Measurements from ENCODE around the gene AMH. TPM values are rescaled to one million over a fixed set of nuclear protein-coding genes. Genes with fewer than 3 reads are reported as not detected.

AMH gene
- total and polyA plus RNA-seq, 7 experiments from 2014 or later = 0.37 to 12.9 (median 4.6) TPM; not detected in 2

DNA sequence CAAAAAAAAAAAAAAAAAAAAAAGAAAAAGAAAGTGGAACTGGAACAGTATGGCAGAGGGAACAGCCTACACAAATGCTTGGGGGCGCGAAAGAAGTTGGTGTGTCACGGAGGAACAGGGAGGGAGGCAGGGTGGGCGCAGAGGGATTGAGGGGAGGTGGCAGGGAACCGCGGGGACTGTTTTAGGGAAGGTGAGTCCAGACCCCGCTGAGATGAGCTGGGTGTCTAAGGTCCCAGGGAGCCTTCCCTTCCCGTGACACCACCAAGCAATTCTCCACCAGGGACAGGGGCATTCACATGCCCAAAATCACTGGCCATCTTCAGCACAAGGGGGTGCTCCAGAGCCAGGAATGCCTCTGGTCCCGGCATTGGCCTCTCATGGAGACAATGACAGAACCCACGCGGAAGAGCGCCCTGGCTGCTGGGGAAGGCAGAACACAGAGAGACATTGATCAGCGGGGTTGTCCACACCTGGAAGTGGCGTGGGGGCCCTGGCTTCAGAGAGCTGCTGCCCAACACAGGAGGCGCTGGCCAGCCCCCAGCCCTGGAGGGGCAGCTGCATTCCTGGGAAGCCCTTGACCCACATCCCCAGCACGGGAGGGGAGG, 25.9 kb downstream of the AMH start:
- no peaks in the 10 kb centered on the region for H3K27me3 ChIP-seq (ENCODE audit: control insufficient read depth in 2 of 2, insufficient read depth in 2 of 2, low read length in 2 of 2)
- H3K4me3 Mint-ChIP-seq = peak overlapping the region in 8 of 10 donors; percentile 29 to 80 (median 50)
- H3K27ac Mint-ChIP-seq = peak overlapping the region; percentile 34 to 86 (median 79)
- ChIA-PET CTCF (interaction anchor here (0.6 to 3.7 kb wide), 17 partner anchors 10 to 347 kb away, joined by 3 to 27 read pairs (median 4); partner anchors contain the start of gene PLEKHJ1), POLR2A (interaction anchor here (1.2 to 7.2 kb wide), 8 partner anchors 14 to 120 kb away, joined by 4 to 135 read pairs (median 13); partner anchors contain the start of genes JSRP1, LSM7, PLEKHJ1 and SF3A2)
- H3K4me1 ChIP-seq (ENCODE audit: control insufficient read depth in 2 of 2, insufficient read depth in 2 of 2, low read length in 2 of 2) = peaks cover 24 to 28% of the 10 kb centered on the region in 2 donors
- peak in 8 of 9 donors; percentile 43 to 70 (median 58) for DNase-seq
- no peaks in the 10 kb centered on the region for H3K9me3 ChIP-seq (ENCODE audit: control insufficient read depth in 2 of 3, low read length in 3 of 3)
- peak; percentile 18 for ATAC-seq
- H3K27ac ChIP-seq (ENCODE audit: low read depth, low read length) = peak overlapping the region; percentile 41
- H3K4me1 Mint-ChIP-seq = peaks cover 22 to 35% (median 32%) of the 10 kb centered on the region in 7 donors
- intact Hi-C loops (cut with micrococcal nuclease) = loop anchor here (1.0 to 10.0 kb wide), 6 partner anchors 14 to 340 kb away; no protein-coding TSS in a partner anchor
- no peaks in the 10 kb centered on the region for H3K9me3 Mint-ChIP-seq
- no peaks in the 10 kb centered on the region for H3K27me3 Mint-ChIP-seq
- H3K4me3 ChIP-seq (ENCODE audit: low read length) = no peak overlapping the region
- peaks cover 0 to 20% (median 7%) of the 10 kb centered on the region in 5 donors for H3K36me3 Mint-ChIP-seq
- peaks cover 0 to 36% (median 12%) of the 10 kb centered on the region in 3 experiments for H3K36me3 ChIP-seq (ENCODE audit: control insufficient read depth in 2 of 3, insufficient read depth in 3 of 3, low read length in 3 of 3)

GRCh38 chr19:2275588-2276428, 26.7 kb downstream of the AMH start:
- Histone ChIP-seq H3K9me3 (ENCODE audit: control insufficient read depth in 2 of 3, low read length in 3 of 3) (no peaks in the 10 kb centered on the region), H3K4me3 (ENCODE audit: low read length) (no peak overlapping the region), H3K27me3 (ENCODE audit: control insufficient read depth in 2 of 2, insufficient read depth in 2 of 2, low read length in 2 of 2) (no peaks in the 10 kb centered on the region), H3K36me3 (ENCODE audit: control insufficient read depth in 2 of 3, insufficient read depth in 3 of 3, low read length in 3 of 3) (peaks cover 0 to 30% (median 12%) of the 10 kb centered on the region in 3 experiments), H3K27ac (ENCODE audit: low read depth, low read length) (no peak overlapping the region), H3K4me1 (ENCODE audit: control insufficient read depth in 2 of 2, insufficient read depth in 2 of 2, low read length in 2 of 2) (peaks cover 24 to 28% of the 10 kb centered on the region in 2 donors)
- ChIA-PET POLR2A (interaction anchor here (0.7 to 7.2 kb wide), 8 partner anchors 13 to 361 kb away, joined by 3 to 135 read pairs (median 13); partner anchors contain the start of genes JSRP1, PLEKHJ1 and SF3A2), CTCF (interaction anchor here (0.9 to 3.7 kb wide), 6 partner anchors 9 to 348 kb away, joined by 3 to 27 read pairs (median 6); partner anchors contain the start of gene PLEKHJ1)
- Mint-ChIP-seq H3K36me3 (peaks cover 0 to 19% (median 7%) of the 10 kb centered on the region in 5 donors), H3K27me3 (no peaks in the 10 kb centered on the region), H3K4me3 (no peak overlapping the region), H3K4me1 (peaks cover 22 to 35% (median 32%) of the 10 kb centered on the region in 7 donors), H3K27ac (peak overlapping the region in 1 of 9 donors; percentile 81), H3K9me3 (no peaks in the 10 kb centered on the region)
- no peak for DNase-seq
- intact Hi-C loops (cut with micrococcal nuclease) = loop anchor here (1.0 to 10.0 kb wide), 6 partner anchors 13 to 339 kb away; no protein-coding TSS in a partner anchor
- no peak for ATAC-seq

GRCh38 chr19:2276429-2276986, 27.4 kb downstream of the AMH start:
- POLR2A ChIA-PET = interaction anchor here (0.7 to 7.2 kb wide), 6 partner anchors 13 to 361 kb away, joined by 3 to 135 read pairs (median 6); partner anchors contain the start of gene SF3A2
- peaks cover 20 to 34% (median 30%) of the 10 kb centered on the region in 7 donors for H3K4me1 Mint-ChIP-seq
- Histone ChIP-seq H3K27ac (ENCODE audit: low read depth, low read length) (no peak overlapping the region), H3K9me3 (ENCODE audit: control insufficient read depth in 2 of 3, low read length in 3 of 3) (no peaks in the 10 kb centered on the region), H3K36me3 (ENCODE audit: control insufficient read depth in 2 of 3, insufficient read depth in 3 of 3, low read length in 3 of 3) (peaks cover 0 to 23% (median 8%) of the 10 kb centered on the region in 3 experiments), H3K27me3 (ENCODE audit: control insufficient read depth in 2 of 2, insufficient read depth in 2 of 2, low read length in 2 of 2) (no peaks in the 10 kb centered on the region), H3K4me1 (ENCODE audit: control insufficient read depth in 2 of 2, insufficient read depth in 2 of 2, low read length in 2 of 2) (peaks cover 23 to 25% of the 10 kb centered on the region in 2 donors), H3K4me3 (ENCODE audit: low read length) (no peak overlapping the region)
- CTCF ChIA-PET = interaction anchor here (1.2 to 3.7 kb wide), 2 partner anchors 12 to 117 kb away, joined by 5 to 27 read pairs; no protein-coding TSS in a partner anchor
- H3K36me3 Mint-ChIP-seq = peaks cover 0 to 16% (median 7%) of the 10 kb centered on the region in 5 donors
- H3K27me3 Mint-ChIP-seq = no peaks in the 10 kb centered on the region
- H3K27ac Mint-ChIP-seq = peak overlapping the region in 2 of 9 donors; percentile 9 to 28
- ATAC-seq (no peak), DNase-seq (no peak)
- H3K9me3 Mint-ChIP-seq = no peaks in the 10 kb centered on the region
- intact Hi-C loops (cut with micrococcal nuclease) = loop anchor here in 1 of 2 donors (10.0 kb wide), 1 partner anchor 338 kb away; no protein-coding TSS in a partner anchor
- H3K4me3 Mint-ChIP-seq = no peak overlapping the region

DNA sequence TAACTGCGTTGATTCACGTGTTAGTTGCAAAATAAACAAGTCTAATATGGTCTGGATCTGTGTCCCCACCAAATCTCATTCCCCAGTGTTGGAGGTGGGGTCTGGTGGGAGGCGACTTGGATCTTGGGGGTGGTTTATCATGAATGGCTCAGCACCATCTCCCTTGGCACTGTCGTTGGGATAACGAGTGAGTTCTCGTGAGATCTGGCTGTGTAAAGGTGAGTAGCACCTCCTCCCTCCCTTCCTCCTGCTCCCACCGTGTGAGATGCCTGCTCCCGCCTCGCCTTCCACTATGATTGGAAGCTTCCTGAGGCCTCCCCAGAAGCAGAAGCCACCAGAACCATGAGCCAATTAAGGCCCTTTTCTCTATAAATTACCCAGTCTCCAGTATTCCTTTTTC, 28.0 kb downstream of the AMH start:
- Histone ChIP-seq H3K27ac (ENCODE audit: low read depth, low read length) (no peak overlapping the region), H3K9me3 (ENCODE audit: control insufficient read depth in 2 of 3, low read length in 3 of 3) (no peaks in the 10 kb centered on the region), H3K4me1 (ENCODE audit: control insufficient read depth in 2 of 2, insufficient read depth in 2 of 2, low read length in 2 of 2) (peaks cover 24 to 26% of the 10 kb centered on the region in 2 donors), H3K27me3 (ENCODE audit: control insufficient read depth in 2 of 2, insufficient read depth in 2 of 2, low read length in 2 of 2) (no peaks in the 10 kb centered on the region), H3K36me3 (ENCODE audit: control insufficient read depth in 2 of 3, insufficient read depth in 3 of 3, low read length in 3 of 3) (peaks cover 0 to 18% (median 3%) of the 10 kb centered on the region in 3 experiments), H3K4me3 (ENCODE audit: low read length) (no peak overlapping the region)
- Mint-ChIP-seq H3K36me3 (peaks cover 0 to 12% (median 3%) of the 10 kb centered on the region in 5 donors), H3K4me3 (peak overlapping the region in 4 of 10 donors; percentile 24 to 69 (median 39)), H3K9me3 (no peaks in the 10 kb centered on the region), H3K27ac (peak overlapping the region in 7 of 9 donors; percentile 18 to 74 (median 45)), H3K27me3 (peaks cover 0 to 2% (median 0%) of the 10 kb centered on the region in 5 donors), H3K4me1 (peaks cover 16 to 36% (median 27%) of the 10 kb centered on the region in 7 donors)
- DNase-seq (no peak), ATAC-seq (no peak)
- intact Hi-C loops (cut with micrococcal nuclease) = loop anchor here in 1 of 2 donors (10.0 kb wide), 1 partner anchor 338 kb away; no protein-coding TSS in a partner anchor
- CTCF ChIA-PET = interaction anchor here (1.2 kb wide), 1 partner anchor 12 kb away, joined by 5 read pairs; no protein-coding TSS in a partner anchor
- POLR2A ChIA-PET = interaction anchor here (0.8 to 1.6 kb wide), 3 partner anchors 12 to 157 kb away, joined by 3 to 7 read pairs (median 5); no protein-coding TSS in a partner anchor

DNA sequence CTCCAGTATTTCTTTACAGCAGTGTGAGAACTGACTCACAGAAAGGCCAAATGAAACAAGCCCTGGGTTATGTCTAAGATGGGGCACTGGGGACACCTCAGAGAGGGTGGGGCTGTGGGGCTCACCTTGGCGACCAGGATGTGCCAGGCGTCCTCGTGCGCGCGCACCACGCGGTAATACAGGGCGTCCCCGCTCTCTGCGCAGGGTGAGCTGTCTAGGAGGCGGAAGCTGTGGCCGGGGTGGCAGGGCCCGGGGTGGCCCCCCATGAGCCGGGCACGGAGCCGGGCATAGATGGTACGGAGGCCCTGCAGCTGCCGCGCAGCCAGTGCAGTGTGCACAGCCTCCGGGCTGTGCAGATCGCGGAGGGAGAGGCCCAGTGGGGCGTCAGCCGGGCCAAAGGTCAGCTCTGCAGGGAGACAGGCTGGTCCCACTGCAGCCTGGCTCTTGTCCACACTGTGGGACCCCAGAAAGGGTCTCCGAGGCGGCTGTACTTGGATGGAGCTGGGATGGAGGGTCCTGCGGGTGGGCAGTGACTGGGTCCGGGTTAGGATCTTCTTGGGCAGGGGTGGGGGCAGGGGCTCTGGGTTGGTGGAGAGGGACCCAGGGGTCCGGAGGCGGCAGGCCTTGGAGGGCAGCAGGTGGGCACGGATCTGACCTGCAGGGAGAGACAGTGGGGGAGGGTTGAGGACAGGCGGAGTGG, 29.5 kb downstream of the AMH start:
- intact Hi-C loops (cut with micrococcal nuclease) = loop anchor here in 1 of 2 donors (10.0 kb wide), 1 partner anchor 336 kb away; no protein-coding TSS in a partner anchor
- no peaks in the 10 kb centered on the region for H3K27me3 ChIP-seq (ENCODE audit: control insufficient read depth in 2 of 2, insufficient read depth in 2 of 2, low read length in 2 of 2)
- Mint-ChIP-seq H3K4me1 (peaks cover 15 to 34% (median 27%) of the 10 kb centered on the region in 7 donors), H3K27me3 (peaks cover 0 to 2% (median 0%) of the 10 kb centered on the region in 5 donors), H3K4me3 (peak overlapping the region in 1 of 10 donors; percentile 25), H3K27ac (peak overlapping the region in 4 of 9 donors; percentile 13 to 28 (median 24)), H3K36me3 (peaks cover 0 to 8% (median 3%) of the 10 kb centered on the region in 5 donors), H3K9me3 (no peaks in the 10 kb centered on the region)
- H3K4me3 ChIP-seq (ENCODE audit: low read length) = no peak overlapping the region
- no peaks in the 10 kb centered on the region for H3K9me3 ChIP-seq (ENCODE audit: control insufficient read depth in 2 of 3, low read length in 3 of 3)
- no peak overlapping the region for H3K27ac ChIP-seq (ENCODE audit: low read depth, low read length)
- H3K4me1 ChIP-seq (ENCODE audit: control insufficient read depth in 2 of 2, insufficient read depth in 2 of 2, low read length in 2 of 2) = peaks cover 15 to 20% of the 10 kb centered on the region in 2 donors
- peaks cover 0 to 8% (median 0%) of the 10 kb centered on the region in 3 experiments for H3K36me3 ChIP-seq (ENCODE audit: control insufficient read depth in 2 of 3, insufficient read depth in 3 of 3, low read length in 3 of 3)
- POLR2A ChIA-PET = interaction anchor here (2.2 kb wide), 1 partner anchor 8 kb away, joined by 6 read pairs; no protein-coding TSS in a partner anchor
- no peak for DNase-seq
- no peak for ATAC-seq
- CTCF ChIA-PET = interaction anchor here (0.7 kb wide), 1 partner anchor 116 kb away, joined by 3 read pairs; no protein-coding TSS in a partner anchor
